A673 (cell line): ENCODE data around the gene OR6C70. TPM values are rescaled to one million over a fixed set of nuclear protein-coding genes. Genes with fewer than 3 reads are reported as not detected.
"Not testable (repeated sequence)": the region's sequence is repeated elsewhere in the genome, so short reads cannot be mapped to it uniquely, and the experiment has no call there.

ENCODE experiments used
- BruUV-seq: library from RNA; stranded (reverse); fragments of 400-500 nt; replicated peaks from 2 replicates; lab custom pipeline; 2021; lab: Mats Ljungman, UMichigan
- CTCF ChIA-PET: fragments of 300-600 bp; sonication (Branson Sonifier 250); formaldehyde crosslinking; loops from one replicate; lab custom pipeline; 2022; ENCODE audit warnings: antibody characterized with exemption; lab: Charles Lee
- POLR2A ChIA-PET: fragments of 300-600 bp; sonication (Branson Sonifier 250); formaldehyde crosslinking; loops from one replicate; lab custom pipeline; 2022; ENCODE audit warnings: antibody characterized with exemption; ENCODE audit not compliant: low non-redundant PET; lab: Charles Lee
- DNase-seq: peaks from one replicate; pipeline ENCODE4 v3.0.0-alpha.2; 2015; ENCODE audit warnings: low spot score
- H3K27ac ChIP-seq: fragments of 200-600 bp; sonication (generic); 2 replicates; pipeline ENCODE4 v1.5.1; 2016; ENCODE audit warnings: mixed run types, low read depth, mild to moderate bottlenecking, mixed read lengths, antibody characterized with exemption, low read length; ENCODE audit not compliant: poor library complexity, severe bottlenecking
- H3K27me3 ChIP-seq: fragments of 200-600 bp; sonication (generic); replicated peaks from 2 replicates; pipeline ENCODE4 v1.6.1; 2017; ENCODE audit warnings: mixed run types, low read depth, mild to moderate bottlenecking, mixed read lengths, antibody characterized with exemption, low read length; ENCODE audit not compliant: insufficient read depth, poor library complexity
- H3K36me3 ChIP-seq: fragments of 200-600 bp; sonication (generic); 2 replicates; pipeline ENCODE4 v1.6.1; 2016; ENCODE audit warnings: mixed run types, mild to moderate bottlenecking, mixed read lengths, antibody characterized with exemption, low read length; ENCODE audit not compliant: insufficient read depth, poor library complexity, severe bottlenecking
- H3K4me1 ChIP-seq: fragments of 200-600 bp; sonication (generic); 2 replicates; pipeline ENCODE4 v1.6.1; 2017; ENCODE audit warnings: mixed run types, mild to moderate bottlenecking, mixed read lengths, antibody characterized with exemption, low read length; ENCODE audit not compliant: insufficient read depth, poor library complexity, severe bottlenecking
- H3K4me3 ChIP-seq: fragments of 200-600 bp; sonication (generic); 2 replicates; pipeline ENCODE4 v1.5.1; 2016; ENCODE audit warnings: low read depth, mixed run types, mild to moderate bottlenecking, mixed read lengths, low read length; ENCODE audit not compliant: poor library complexity, severe bottlenecking
- H3K9me3 ChIP-seq: fragments of 200-600 bp; sonication (generic); 2 replicates; pipeline ENCODE4 v1.6.1; 2016; ENCODE audit warnings: mixed run types, low read depth, mild to moderate bottlenecking, mixed read lengths, antibody characterized with exemption, low read length; ENCODE audit not compliant: poor library complexity, severe bottlenecking
- EZH2 ChIP-seq: fragments of 200-600 bp; sonication (generic); IDR thresholded peaks from 2 replicates; pipeline ENCODE4 v1.6.1; 2017; ENCODE audit warnings: borderline replicate concordance, low read depth, mild to moderate bottlenecking, mixed read lengths, antibody characterized with exemption, low read length; ENCODE audit not compliant: poor library complexity, severe bottlenecking
- intact Hi-C: fragments of 100-400 bp; cut with micrococcal nuclease; formaldehyde crosslinking; loops from one replicate; pipeline ENCODE4 v1.10.0; 2022; ENCODE audit not compliant: unreplicated experiment
- total RNA-seq: library from RNA; stranded (reverse); gene quantifications from 2 replicates; pipeline ENCODE4 v1.2.3, GENCODE V29; 2021
- TF ChIP-seq, protein P1 (sequence below): fragments of 300-800, 200-600 bp; sonication (generic); conservative IDR thresholded peaks from 2 replicates; pipeline ENCODE4 v1.5.1; 2017; ENCODE audit warnings: low read depth, mild to moderate bottlenecking, antibody characterized with exemption, low read length, moderate library complexity, mixed read lengths

Gene OR6C70
- total RNA-seq, 1 experiment from 2014 or later = not detected

DNA sequence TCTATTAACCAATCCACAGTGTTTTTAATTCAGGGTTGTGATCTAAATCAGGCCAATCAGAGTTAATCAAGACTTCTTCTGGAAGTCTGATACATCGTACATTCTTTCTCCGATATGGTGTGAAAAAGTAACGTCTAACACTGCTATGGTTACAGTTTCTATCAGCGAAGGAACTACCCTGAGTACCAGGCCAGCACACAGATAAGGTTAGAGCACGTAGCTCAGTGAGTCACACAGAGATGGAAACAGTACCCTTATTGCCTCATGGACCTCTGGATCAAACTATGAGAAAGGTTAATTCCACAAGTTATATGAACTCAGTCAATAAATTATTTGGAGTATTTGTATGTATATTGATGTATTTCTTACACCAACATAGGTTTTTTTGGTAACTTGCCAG lies 25.6 kb upstream of the OR6C70 start:
- TF ChIP-seq, protein P1, sequence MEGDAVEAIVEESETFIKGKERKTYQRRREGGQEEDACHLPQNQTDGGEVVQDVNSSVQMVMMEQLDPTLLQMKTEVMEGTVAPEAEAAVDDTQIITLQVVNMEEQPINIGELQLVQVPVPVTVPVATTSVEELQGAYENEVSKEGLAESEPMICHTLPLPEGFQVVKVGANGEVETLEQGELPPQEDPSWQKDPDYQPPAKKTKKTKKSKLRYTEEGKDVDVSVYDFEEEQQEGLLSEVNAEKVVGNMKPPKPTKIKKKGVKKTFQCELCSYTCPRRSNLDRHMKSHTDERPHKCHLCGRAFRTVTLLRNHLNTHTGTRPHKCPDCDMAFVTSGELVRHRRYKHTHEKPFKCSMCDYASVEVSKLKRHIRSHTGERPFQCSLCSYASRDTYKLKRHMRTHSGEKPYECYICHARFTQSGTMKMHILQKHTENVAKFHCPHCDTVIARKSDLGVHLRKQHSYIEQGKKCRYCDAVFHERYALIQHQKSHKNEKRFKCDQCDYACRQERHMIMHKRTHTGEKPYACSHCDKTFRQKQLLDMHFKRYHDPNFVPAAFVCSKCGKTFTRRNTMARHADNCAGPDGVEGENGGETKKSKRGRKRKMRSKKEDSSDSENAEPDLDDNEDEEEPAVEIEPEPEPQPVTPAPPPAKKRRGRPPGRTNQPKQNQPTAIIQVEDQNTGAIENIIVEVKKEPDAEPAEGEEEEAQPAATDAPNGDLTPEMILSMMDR = no peak
- no peak for TF ChIP-seq EZH2
- no peaks in the 10 kb centered on the region for H3K4me1 ChIP-seq
- H3K36me3 ChIP-seq = no peaks in the 10 kb centered on the region
- H3K27ac ChIP-seq = no peak overlapping the region
- no peak overlapping the region for H3K4me3 ChIP-seq
- intact Hi-C loops = no loop called here
- BruUV-seq = no TSS peak
- H3K27me3 ChIP-seq = peaks cover 21% of the 10 kb centered on the region
- ChIA-PET POLR2A (no interaction called here), CTCF (no interaction called here)
- no peaks in the 10 kb centered on the region for H3K9me3 ChIP-seq
- DNase-seq = no peak

DNA sequence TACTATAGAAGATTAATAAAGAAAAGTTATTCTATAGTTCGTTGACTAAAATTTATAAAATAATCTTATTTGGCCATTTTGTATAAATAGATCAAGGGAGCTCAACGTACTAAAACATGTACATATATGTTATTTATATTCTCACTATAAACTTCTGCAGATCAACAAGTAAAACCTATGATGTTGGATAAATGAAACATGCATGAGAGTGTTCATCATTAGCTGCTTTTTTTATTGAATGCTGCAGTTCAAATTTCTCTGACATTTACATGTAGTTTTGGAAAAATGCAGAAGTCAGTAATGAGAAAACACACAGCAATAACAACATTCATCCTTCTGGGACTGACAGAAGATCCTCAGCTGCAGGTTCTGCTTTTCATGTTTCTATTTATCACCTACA lies 22.1 kb upstream of the OR6C70 start, which contains the start of gene OR6C68:
Gene OR6C68, plus strand, starts transcription at position 301 of the 400 bp plus-strand sequence. Its CDS starts 0 bp downstream, at position 301.
- ChIA-PET CTCF (no interaction called here), POLR2A (no interaction called here)
- Histone ChIP-seq H3K4me3 (no peak within 1 kb of the TSS), H3K9me3 (no peaks in the 10 kb centered on the region), H3K27ac (no peak within 1 kb of the TSS), H3K36me3 (no peaks in the 10 kb centered on the region), H3K27me3 (peaks cover 8% of the 10 kb centered on the region), H3K4me1 (no peaks in the 10 kb centered on the region)
- TF ChIP-seq EZH2 = no peak
- TF ChIP-seq, protein P1 = no peak
- no TSS peak for BruUV-seq
- DNase-seq = no peak
- intact Hi-C loops = no loop called here

- intact Hi-C loops, DNase-seq, H3K9me3 ChIP-seq, POLR2A ChIA-PET, H3K27me3 ChIP-seq, BruUV-seq, H3K27ac ChIP-seq, H3K4me3 ChIP-seq, H3K36me3 ChIP-seq, CTCF ChIA-PET, H3K4me1 ChIP-seq: not testable (repeated sequence)
Measured at GRCh38 chr12:55484284-55484683, 14.3 kb upstream of the OR6C70 start.

- BruUV-seq, H3K9me3 ChIP-seq, intact Hi-C loops, CTCF ChIA-PET, H3K27ac ChIP-seq, POLR2A ChIA-PET, H3K4me1 ChIP-seq, DNase-seq, H3K36me3 ChIP-seq, H3K4me3 ChIP-seq: not testable (repeated sequence)
- peaks cover 14% of the 10 kb centered on the region for H3K27me3 ChIP-seq
Measured at GRCh38 chr12:55479136-55479535, 9.2 kb upstream of the OR6C70 start.
